Nephron progenitor cell (in vitro differentiated cells): ENCODE measurements around the gene UBE3C.

Experiments used
- DNase-seq: peaks from one replicate; pipeline ENCODE4 v3.0.0; 2021
- H3K27ac Mint-ChIP-seq: 2 replicates; pipeline ENCODE4 v1.8.0; 2021; ENCODE audit warnings: mild to moderate bottlenecking, moderate library complexity, mixed read lengths
- H3K27me3 Mint-ChIP-seq: 2 replicates; pipeline ENCODE4 v1.8.0; 2021; ENCODE audit warnings: mild to moderate bottlenecking, low read depth, mixed read lengths; ENCODE audit not compliant: poor library complexity
- H3K36me3 Mint-ChIP-seq: 2 replicates; pipeline ENCODE4 v1.8.0; 2021; ENCODE audit warnings: low read depth, mixed read lengths
- H3K4me1 Mint-ChIP-seq: 2 replicates; pipeline ENCODE4 v1.8.0; 2021; ENCODE audit warnings: mixed read lengths
- H3K4me3 Mint-ChIP-seq: 2 replicates; pipeline ENCODE4 v1.8.0; 2021; ENCODE audit warnings: mild to moderate bottlenecking, moderate library complexity, mixed read lengths
- H3K9me3 Mint-ChIP-seq: 2 replicates; pipeline ENCODE4 v1.8.0; 2021; ENCODE audit warnings: mild to moderate bottlenecking, moderate library complexity, mixed read lengths
- CTCF ChIP-seq: fragments of 200-600 bp; sonication (generic); IDR thresholded peaks from 2 replicates; pipeline ENCODE4 v1.5.0; 2021; ENCODE audit warnings: antibody characterized with exemption

Gene UBE3C

GRCh38 chr7:157220916-157221569 is 82.3 kb downstream of the UBE3C start:
- H3K9me3 Mint-ChIP-seq, result no peaks in the 10 kb centered on the region
- peak overlapping the region; percentile 83 for H3K27ac Mint-ChIP-seq
- peaks cover 44% of the 10 kb centered on the region for H3K36me3 Mint-ChIP-seq
- no peak for TF ChIP-seq CTCF
- H3K4me3 Mint-ChIP-seq, result no peak overlapping the region
- H3K27me3 Mint-ChIP-seq, result no peaks in the 10 kb centered on the region
- no peaks in the 10 kb centered on the region for H3K4me1 Mint-ChIP-seq
- DNase-seq, result no peak

GRCh38 chr7:157222687-157223086 is 84.0 kb downstream of the UBE3C start:
- DNase-seq, result no peak
- Mint-ChIP-seq H3K4me3 (no peak overlapping the region), H3K4me1 (no peaks in the 10 kb centered on the region), H3K9me3 (no peaks in the 10 kb centered on the region), H3K27ac (peak overlapping the region; percentile 38), H3K36me3 (peaks cover 35% of the 10 kb centered on the region), H3K27me3 (no peaks in the 10 kb centered on the region)
- TF ChIP-seq CTCF, result no peak

- Mint-ChIP-seq H3K9me3 (no peaks in the 10 kb centered on the region), H3K27me3 (no peaks in the 10 kb centered on the region), H3K36me3 (peaks cover 18% of the 10 kb centered on the region), H3K4me1 (no peaks in the 10 kb centered on the region), H3K27ac (peak overlapping the region; percentile 4), H3K4me3 (no peak overlapping the region)
- DNase-seq, result no peak
- no peak for TF ChIP-seq CTCF
These were observed 85.9 kb downstream of the UBE3C start for GRCh38 chr7:157224627-157225026.

GRCh38 chr7:157228864-157229422 is 90.2 kb downstream of the UBE3C start:
- TF ChIP-seq CTCF, result peak; percentile 24
- peak; percentile 26 for DNase-seq
- no peaks in the 10 kb centered on the region for H3K27me3 Mint-ChIP-seq
- no peak overlapping the region for H3K4me3 Mint-ChIP-seq
- H3K9me3 Mint-ChIP-seq, result no peaks in the 10 kb centered on the region
- H3K4me1 Mint-ChIP-seq, result peaks cover 10% of the 10 kb centered on the region
- H3K36me3 Mint-ChIP-seq, result peaks cover 46% of the 10 kb centered on the region
- H3K27ac Mint-ChIP-seq, result no peak overlapping the region

GRCh38 chr7:157233677-157234076 is 95.0 kb downstream of the UBE3C start:
- no peak for TF ChIP-seq CTCF
- H3K4me1 Mint-ChIP-seq, result peaks cover 10% of the 10 kb centered on the region
- H3K27ac Mint-ChIP-seq, result no peak overlapping the region

GRCh38 chr7:157234271-157234670 is 95.5 kb downstream of the UBE3C start:
- Mint-ChIP-seq H3K36me3 (peaks cover 79% of the 10 kb centered on the region), H3K27ac (no peak overlapping the region), H3K4me3 (no peak overlapping the region), H3K4me1 (peaks cover 10% of the 10 kb centered on the region), H3K9me3 (no peaks in the 10 kb centered on the region), H3K27me3 (peaks cover 2% of the 10 kb centered on the region)
- TF ChIP-seq CTCF, result no peak
- no peak for DNase-seq

More at GRCh38 chr7:157233677-157234076, 95.0 kb downstream of the UBE3C start:
- Mint-ChIP-seq H3K36me3 (peaks cover 74% of the 10 kb centered on the region), H3K9me3 (no peaks in the 10 kb centered on the region), H3K4me3 (no peak overlapping the region), H3K27me3 (peaks cover 2% of the 10 kb centered on the region)
- no peak for DNase-seq
